GM21360 (cell line): ENCODE data around the gene PPARG.
"Not testable (repeated sequence)": the region's sequence is repeated elsewhere in the genome, so short reads cannot be mapped to it uniquely, and the experiment has no call there.

Source experiments
- ATAC-seq: cut with Tn5 transposase; IDR thresholded peaks from one replicate; pipeline ENCODE4 v1.9.1; 2021; ENCODE audit warnings: mild to moderate bottlenecking, moderate library complexity; ENCODE audit not compliant: unreplicated experiment

Gene PPARG

GRCh38 chr3:12479198-12479597 is 190.3 kb downstream of the PPARG start:
- ATAC-seq: not testable (repeated sequence)

DNA sequence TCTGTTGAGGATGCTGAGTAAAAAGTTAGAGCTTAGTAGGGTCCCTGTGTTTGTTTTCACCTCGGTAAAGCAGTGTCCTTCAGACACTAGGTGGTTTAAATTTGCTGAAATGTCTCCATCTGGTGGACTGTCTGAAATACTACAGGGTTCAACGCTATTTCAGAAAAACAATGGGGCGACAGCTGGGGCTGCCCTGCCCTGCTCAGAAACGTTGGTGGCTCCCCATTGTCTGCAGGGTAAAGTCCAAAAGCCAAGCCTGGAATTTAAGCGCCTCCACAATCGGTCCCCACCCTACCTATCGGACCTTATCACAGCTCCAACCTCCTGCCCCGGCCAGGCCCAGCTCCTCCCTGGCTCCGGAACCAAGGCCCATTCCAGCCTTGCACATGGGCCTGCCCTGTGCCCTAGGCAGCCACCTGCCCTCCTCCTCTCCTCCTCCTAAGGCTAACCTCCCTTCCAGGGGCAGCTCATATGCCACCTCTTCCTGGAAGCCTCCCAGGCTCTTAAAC is 191.1 kb downstream of the PPARG start:
- ATAC-seq: no peak

- ATAC-seq: no peak
Measured at GRCh38 chr3:12483410-12483809, 194.5 kb downstream of the PPARG start.

GRCh38 chr3:12483872-12484197 is 195.0 kb downstream of the PPARG start:
- peak; percentile 5 for ATAC-seq
